HEK293 (cell line): ENCODE results near the gene DYNC1LI1.

ENCODE experiments used
- CTCF ChIA-PET: fragments of 350-600 bp; formaldehyde crosslinking; extraction: SDS; loops from one replicate; lab custom pipeline; 2021; ENCODE audit warnings: antibody characterized with exemption; lab: Yijun Ruan, JAX
- POLR2A ChIA-PET: fragments of 300-600 bp; formaldehyde crosslinking; extraction: SDS; loops from one replicate; lab custom pipeline; 2020; ENCODE audit warnings: antibody characterized with exemption, inconsistent platforms; lab: Yijun Ruan, JAX
- H3K27ac ChIP-seq: fragments of 200-500 bp; sonication (Bioruptor generic); 2 replicates; pipeline ENCODE4 v1.5.1; 2014; ENCODE audit warnings: low read depth, low read length, control low read depth, inconsistent platforms; ENCODE audit errors: extremely low read depth
- H3K36me3 ChIP-seq, 2 experiments: fragments of 200-500 bp in 1 of 2; sonication (Bioruptor generic) in 1 of 2; 1 replicate in 1 of 2; 2 replicates in 1 of 2; pipeline ENCODE4 v1.5.1; 2014 to 2017; ENCODE audit warnings: inconsistent platforms in 2 of 2, low read length in 2 of 2; ENCODE audit not compliant: control insufficient read depth in 2 of 2, insufficient read depth in 1 of 2
- H3K4me1 ChIP-seq: fragments of 200-500 bp; sonication (Bioruptor generic); 2 replicates; pipeline ENCODE4 v1.5.1; 2014; ENCODE audit warnings: mild to moderate bottlenecking, low read length, inconsistent platforms; ENCODE audit not compliant: control insufficient read depth, insufficient read depth
- H3K4me3 ChIP-seq: 2 replicates; pipeline ENCODE4 v1.5.1; 2011; ENCODE audit warnings: low read depth, mild to moderate bottlenecking, control low read depth, low read length, moderate library complexity
- H3K9me3 ChIP-seq: fragments of 200-500 bp; sonication (Bioruptor generic); 2 replicates; pipeline ENCODE4 v1.5.1; 2014; ENCODE audit warnings: low read depth, low read length, inconsistent platforms; ENCODE audit not compliant: control insufficient read depth, insufficient read depth
- HOXA7 ChIP-seq: sonication (generic); formaldehyde crosslinking; IDR thresholded peaks from 2 replicates; pipeline ENCODE4 v1.8.1; 2022; ENCODE audit warnings: missing genetic modification reagents, borderline replicate concordance
- PBX3 ChIP-seq: sonication (generic); formaldehyde crosslinking; IDR thresholded peaks from 2 replicates; pipeline ENCODE4 v1.8.1; 2022; ENCODE audit warnings: mild to moderate bottlenecking, moderate library complexity, missing genetic modification reagents
- PRDM2 ChIP-seq: fragments of 450-650 bp; formaldehyde crosslinking; IDR thresholded peaks from 2 replicates; pipeline ENCODE4 v1.5.1; 2016; ENCODE audit warnings: missing biosample characterization, missing genetic modification characterization, borderline replicate concordance
- ZFP41 ChIP-seq: fragments of 450-650 bp; formaldehyde crosslinking; IDR thresholded peaks from 2 replicates; pipeline ENCODE4 v1.5.1; 2016; ENCODE audit warnings: missing biosample characterization, missing genetic modification characterization, borderline replicate concordance
- ZNF146 ChIP-seq: fragments of 450-650 bp; formaldehyde crosslinking; IDR thresholded peaks from 2 replicates; pipeline ENCODE4 v1.5.1; 2016; ENCODE audit warnings: missing biosample characterization, missing genetic modification characterization
- ZNF202 ChIP-seq: fragments of 450-650 bp; formaldehyde crosslinking; IDR thresholded peaks from 2 replicates; pipeline ENCODE4 v1.5.1; 2016; ENCODE audit warnings: missing biosample characterization, missing genetic modification characterization, borderline replicate concordance
- ZNF214 ChIP-seq: fragments of 450-650 bp; formaldehyde crosslinking; IDR thresholded peaks from 2 replicates; pipeline ENCODE4 v1.5.1; 2017; ENCODE audit warnings: missing biosample characterization, mild to moderate bottlenecking, missing genetic modification characterization, borderline replicate concordance
- ZNF266 ChIP-seq: fragments of 450-650 bp; formaldehyde crosslinking; IDR thresholded peaks from 2 replicates; pipeline ENCODE4 v1.5.1; 2016; ENCODE audit warnings: missing biosample characterization, missing genetic modification characterization, low read depth
- ZNF335 ChIP-seq: fragments of 450-650 bp; formaldehyde crosslinking; conservative IDR thresholded peaks from 2 replicates; pipeline ENCODE4 v1.5.1; 2016; ENCODE audit warnings: missing biosample characterization, missing genetic modification characterization
- ZNF555 ChIP-seq: fragments of 450-650 bp; formaldehyde crosslinking; conservative IDR thresholded peaks from 2 replicates; pipeline ENCODE4 v1.5.1; 2017; ENCODE audit warnings: missing biosample characterization, mild to moderate bottlenecking, missing genetic modification characterization, inconsistent platforms
- ZNF600 ChIP-seq: fragments of 450-650 bp; formaldehyde crosslinking; IDR thresholded peaks from 2 replicates; pipeline ENCODE4 v1.5.1; 2016; ENCODE audit warnings: missing biosample characterization, missing genetic modification characterization
- TF ChIP-seq, protein P1 (sequence below): fragments of 450-650 bp; IDR thresholded peaks from 2 replicates; pipeline ENCODE4 v1.5.1; 2018; ENCODE audit warnings: missing biosample characterization, mild to moderate bottlenecking, missing genetic modification characterization
- TF ChIP-seq, protein P2 (sequence below): fragments of 450-650 bp; formaldehyde crosslinking; IDR thresholded peaks from 2 replicates; pipeline ENCODE4 v1.5.1; 2016; ENCODE audit warnings: missing biosample characterization, missing genetic modification characterization
- TF ChIP-seq, protein P3 (sequence below): fragments of 450-650 bp; formaldehyde crosslinking; IDR thresholded peaks from 2 replicates; pipeline ENCODE4 v1.5.1; 2016; ENCODE audit warnings: missing biosample characterization, missing genetic modification characterization

DYNC1LI1 gene

DNA sequence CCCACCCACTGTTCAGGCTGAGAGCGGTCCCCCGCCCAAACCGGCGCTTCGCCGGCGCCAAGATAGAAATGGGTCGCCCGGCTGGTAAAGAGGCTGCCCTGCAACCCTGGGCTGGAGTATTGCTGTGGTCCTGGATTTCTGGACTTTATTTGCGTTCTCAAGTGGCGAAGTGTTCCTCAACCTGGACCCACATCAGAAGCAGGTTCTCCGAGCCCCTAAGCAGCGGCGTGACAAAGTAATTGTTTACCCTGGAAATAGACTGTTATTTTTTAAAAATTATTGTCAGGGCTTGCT is 481 bp upstream of the DYNC1LI1 start:
- H3K4me3 ChIP-seq: peak overlapping the region; percentile 99
- no peaks in the 10 kb centered on the region for H3K9me3 ChIP-seq
- H3K27ac ChIP-seq: peak overlapping the region; percentile 72
- CTCF ChIA-PET: no interaction called here
- POLR2A ChIA-PET: no interaction called here
- no peaks in the 10 kb centered on the region for H3K4me1 ChIP-seq
- no peak for TF ChIP-seq ZNF266 (tag by site-specific recombination)
- no peak for TF ChIP-seq ZNF146 (tag by site-specific recombination)
- TF ChIP-seq, protein P1, sequence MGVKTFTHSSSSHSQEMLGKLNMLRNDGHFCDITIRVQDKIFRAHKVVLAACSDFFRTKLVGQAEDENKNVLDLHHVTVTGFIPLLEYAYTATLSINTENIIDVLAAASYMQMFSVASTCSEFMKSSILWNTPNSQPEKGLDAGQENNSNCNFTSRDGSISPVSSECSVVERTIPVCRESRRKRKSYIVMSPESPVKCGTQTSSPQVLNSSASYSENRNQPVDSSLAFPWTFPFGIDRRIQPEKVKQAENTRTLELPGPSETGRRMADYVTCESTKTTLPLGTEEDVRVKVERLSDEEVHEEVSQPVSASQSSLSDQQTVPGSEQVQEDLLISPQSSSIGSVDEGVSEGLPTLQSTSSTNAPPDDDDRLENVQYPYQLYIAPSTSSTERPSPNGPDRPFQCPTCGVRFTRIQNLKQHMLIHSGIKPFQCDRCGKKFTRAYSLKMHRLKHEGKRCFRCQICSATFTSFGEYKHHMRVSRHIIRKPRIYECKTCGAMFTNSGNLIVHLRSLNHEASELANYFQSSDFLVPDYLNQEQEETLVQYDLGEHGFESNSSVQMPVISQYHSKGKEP (tag by site-specific recombination): no peak
- TF ChIP-seq ZNF600 (tag by site-specific recombination): peak; percentile 30
- no peak for TF ChIP-seq PRDM2 (tag by site-specific recombination)
- no peak for TF ChIP-seq PBX3 (CRISPR knock-in tag)
- TF ChIP-seq ZNF335 (tag by site-specific recombination): peak; percentile 3; the same call in 1 of the 2 replicates
- TF ChIP-seq HOXA7 (CRISPR knock-in tag): no peak
- no peak for TF ChIP-seq ZNF202 (tag by site-specific recombination)
- TF ChIP-seq, protein P2, sequence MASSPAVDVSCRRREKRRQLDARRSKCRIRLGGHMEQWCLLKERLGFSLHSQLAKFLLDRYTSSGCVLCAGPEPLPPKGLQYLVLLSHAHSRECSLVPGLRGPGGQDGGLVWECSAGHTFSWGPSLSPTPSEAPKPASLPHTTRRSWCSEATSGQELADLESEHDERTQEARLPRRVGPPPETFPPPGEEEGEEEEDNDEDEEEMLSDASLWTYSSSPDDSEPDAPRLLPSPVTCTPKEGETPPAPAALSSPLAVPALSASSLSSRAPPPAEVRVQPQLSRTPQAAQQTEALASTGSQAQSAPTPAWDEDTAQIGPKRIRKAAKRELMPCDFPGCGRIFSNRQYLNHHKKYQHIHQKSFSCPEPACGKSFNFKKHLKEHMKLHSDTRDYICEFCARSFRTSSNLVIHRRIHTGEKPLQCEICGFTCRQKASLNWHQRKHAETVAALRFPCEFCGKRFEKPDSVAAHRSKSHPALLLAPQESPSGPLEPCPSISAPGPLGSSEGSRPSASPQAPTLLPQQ (tag by site-specific recombination): peak; percentile 18; the same call in 1 of the 2 replicates
- no peak for TF ChIP-seq ZFP41 (tag by site-specific recombination)
- no peak for TF ChIP-seq ZNF555
- TF ChIP-seq, protein P3, sequence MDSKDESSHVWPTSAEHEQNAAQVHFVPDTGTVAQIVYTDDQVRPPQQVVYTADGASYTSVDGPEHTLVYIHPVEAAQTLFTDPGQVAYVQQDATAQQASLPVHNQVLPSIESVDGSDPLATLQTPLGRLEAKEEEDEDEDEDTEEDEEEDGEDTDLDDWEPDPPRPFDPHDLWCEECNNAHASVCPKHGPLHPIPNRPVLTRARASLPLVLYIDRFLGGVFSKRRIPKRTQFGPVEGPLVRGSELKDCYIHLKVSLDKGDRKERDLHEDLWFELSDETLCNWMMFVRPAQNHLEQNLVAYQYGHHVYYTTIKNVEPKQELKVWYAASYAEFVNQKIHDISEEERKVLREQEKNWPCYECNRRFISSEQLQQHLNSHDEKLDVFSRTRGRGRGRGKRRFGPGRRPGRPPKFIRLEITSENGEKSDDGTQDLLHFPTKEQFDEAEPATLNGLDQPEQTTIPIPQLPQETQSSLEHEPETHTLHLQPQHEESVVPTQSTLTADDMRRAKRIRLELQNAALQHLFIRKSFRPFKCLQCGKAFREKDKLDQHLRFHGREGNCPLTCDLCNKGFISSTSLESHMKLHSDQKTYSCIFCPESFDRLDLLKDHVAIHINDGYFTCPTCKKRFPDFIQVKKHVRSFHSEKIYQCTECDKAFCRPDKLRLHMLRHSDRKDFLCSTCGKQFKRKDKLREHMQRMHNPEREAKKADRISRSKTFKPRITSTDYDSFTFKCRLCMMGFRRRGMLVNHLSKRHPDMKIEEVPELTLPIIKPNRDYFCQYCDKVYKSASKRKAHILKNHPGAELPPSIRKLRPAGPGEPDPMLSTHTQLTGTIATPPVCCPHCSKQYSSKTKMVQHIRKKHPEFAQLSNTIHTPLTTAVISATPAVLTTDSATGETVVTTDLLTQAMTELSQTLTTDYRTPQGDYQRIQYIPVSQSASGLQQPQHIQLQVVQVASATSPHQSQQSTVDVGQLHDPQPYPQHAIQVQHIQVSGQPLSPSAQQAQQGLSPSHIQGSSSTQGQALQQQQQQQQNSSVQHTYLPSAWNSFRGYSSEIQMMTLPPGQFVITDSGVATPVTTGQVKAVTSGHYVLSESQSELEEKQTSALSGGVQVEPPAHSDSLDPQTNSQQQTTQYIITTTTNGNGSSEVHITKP (tag by site-specific recombination): peak; percentile 2; the same call in 1 of the 2 replicates
- no peak for TF ChIP-seq ZNF214 (tag by site-specific recombination)
- H3K36me3 ChIP-seq: peaks cover 0 to 7% of the 10 kb centered on the region in 2 experiments; a peak in 2 of 3 replicates
